ENCODE results near the gene CXXC1. TPM values are rescaled to one million over a fixed set of nuclear protein-coding genes. Genes with fewer than 3 reads are reported as not detected.

Gene CXXC1
- total and polyA plus RNA-seq, 4 donors, result 21.7 to 38.4 (median 30.0) TPM

DNA sequence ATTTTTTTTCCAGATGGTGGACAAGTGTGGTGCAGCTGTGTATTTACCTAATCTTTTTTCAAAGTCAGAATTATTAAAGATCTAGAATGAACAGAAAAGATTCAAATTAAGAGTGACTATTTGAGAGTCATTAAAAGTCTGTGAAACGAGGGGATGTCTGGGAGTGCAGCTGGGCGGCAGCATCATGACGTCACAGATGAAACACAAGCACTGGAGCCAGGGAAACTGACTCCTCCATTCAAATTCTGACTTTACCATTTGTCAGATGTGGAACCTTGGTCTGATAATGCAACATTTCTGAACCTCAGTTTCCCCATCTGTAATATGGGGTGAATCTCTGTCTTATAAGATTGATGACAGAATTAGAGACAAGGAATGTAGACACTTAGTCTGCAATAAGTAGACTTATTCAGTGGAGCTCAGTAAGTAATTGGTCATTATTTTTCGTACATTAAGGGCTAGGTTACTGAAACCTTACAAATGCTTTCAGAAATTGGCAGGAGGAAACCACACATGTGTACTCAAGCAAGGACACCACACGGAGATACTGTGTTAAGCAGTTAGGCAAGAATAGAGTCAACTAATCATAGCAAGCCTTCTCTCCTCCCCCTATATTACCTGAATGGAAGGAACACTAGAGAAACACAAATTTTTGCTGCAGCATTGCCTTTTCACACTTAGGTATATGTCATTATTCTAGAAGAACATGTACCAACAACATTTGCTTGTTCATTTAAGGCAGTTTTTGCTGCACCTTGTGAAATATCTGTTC lies 27.8 kb upstream of the CXXC1 start:
- H3K9ac ChIP-seq (ENCODE audit: low read depth in 1 of 2, low read length in 2 of 2), result no peak overlapping the region
- H3K4me1 ChIP-seq (ENCODE audit: control insufficient read depth in 4 of 4, insufficient read depth in 4 of 4, low read length in 3 of 4), result peaks cover 0 to 13% (median 5%) of the 10 kb centered on the region in 4 donors
- no peaks in the 10 kb centered on the region for H3K27me3 ChIP-seq (ENCODE audit: control insufficient read depth in 4 of 4, insufficient read depth in 4 of 4, low read length in 3 of 4)
- DNase-seq (ENCODE audit: low spot score), result no peak
- no peak overlapping the region for H3K27ac ChIP-seq (ENCODE audit: low read depth in 1 of 2, low read length in 2 of 2)
- 65% methylated on average over 5 of the region's 5 CpGs for WGBS
- H3K9me3 ChIP-seq (ENCODE audit: control insufficient read depth in 4 of 4, low read length in 3 of 4), result no peaks in the 10 kb centered on the region
- H3K4me3 ChIP-seq (ENCODE audit: low read depth in 1 of 3, low read length in 3 of 3), result no peak overlapping the region
- H3K36me3 ChIP-seq (ENCODE audit: control insufficient read depth in 4 of 4, insufficient read depth in 3 of 4, low read depth in 1 of 4, low read length in 3 of 4), result no peaks in the 10 kb centered on the region
- TF ChIP-seq MAX (IDR thresholded peaks at IDR 0.05), result no peak
- TF ChIP-seq RAD21 (IDR thresholded peaks at IDR 0.05), result peak in 1 of 2 donors; percentile 30
- TF ChIP-seq FOXA2 (IDR thresholded peaks at IDR 0.05), result peak; percentile 33
- TF ChIP-seq HNF4A (conservative IDR thresholded peaks at IDR 0.05), result peak; percentile 19 to 22

- 16% methylated on average over 2 of the region's 2 CpGs for WGBS
- Histone ChIP-seq H3K36me3 (ENCODE audit: control insufficient read depth in 4 of 4, insufficient read depth in 3 of 4, low read depth in 1 of 4, low read length in 3 of 4) (no peaks in the 10 kb centered on the region), H3K27me3 (ENCODE audit: control insufficient read depth in 4 of 4, insufficient read depth in 4 of 4, low read length in 3 of 4) (no peaks in the 10 kb centered on the region), H3K4me3 (ENCODE audit: low read depth in 1 of 3, low read length in 3 of 3) (no peak overlapping the region), H3K27ac (ENCODE audit: low read depth in 1 of 2, low read length in 2 of 2) (peak overlapping the region in 1 of 2 donors; percentile 6), H3K9ac (ENCODE audit: low read depth in 1 of 2, low read length in 2 of 2) (no peak overlapping the region), H3K9me3 (ENCODE audit: control insufficient read depth in 4 of 4, low read length in 3 of 4) (no peaks in the 10 kb centered on the region), H3K4me1 (ENCODE audit: control insufficient read depth in 4 of 4, insufficient read depth in 4 of 4, low read length in 3 of 4) (peaks cover 0 to 13% (median 5%) of the 10 kb centered on the region in 4 donors)
- no peak for DNase-seq (ENCODE audit: low spot score)
- TF ChIP-seq ZBTB33 (IDR thresholded peaks at IDR 0.05), result peak; percentile 28
- TF ChIP-seq RXRA (IDR thresholded peaks at IDR 0.05), result peak; percentile 92 to 94
- TF ChIP-seq HNF4A (conservative IDR thresholded peaks at IDR 0.05), result peak; percentile 97 to 99
- TF ChIP-seq NR2F2 (IDR thresholded peaks at IDR 0.05), result peak; percentile 85
- peak in 1 of 2 donors; percentile 38 for TF ChIP-seq RAD21 (IDR thresholded peaks at IDR 0.05)
- TF ChIP-seq JUND (IDR thresholded peaks at IDR 0.05), result peak in 1 of 2 donors; percentile 47
- TF ChIP-seq TAF1 (conservative IDR thresholded peaks at IDR 0.05), result no peak
- peak; percentile 59 for TF ChIP-seq YY1 (IDR thresholded peaks at IDR 0.05)
- TF ChIP-seq HNF4G (IDR thresholded peaks at IDR 0.05), result peak; percentile 82
- peak; percentile 59 for TF ChIP-seq FOXA1 (IDR thresholded peaks at IDR 0.05)
- peak in 1 of 2 donors; percentile 14 for TF ChIP-seq EGR1 (IDR thresholded peaks at IDR 0.05; ENCODE audit: low read depth in 2 of 2)
- TF ChIP-seq, protein P1, sequence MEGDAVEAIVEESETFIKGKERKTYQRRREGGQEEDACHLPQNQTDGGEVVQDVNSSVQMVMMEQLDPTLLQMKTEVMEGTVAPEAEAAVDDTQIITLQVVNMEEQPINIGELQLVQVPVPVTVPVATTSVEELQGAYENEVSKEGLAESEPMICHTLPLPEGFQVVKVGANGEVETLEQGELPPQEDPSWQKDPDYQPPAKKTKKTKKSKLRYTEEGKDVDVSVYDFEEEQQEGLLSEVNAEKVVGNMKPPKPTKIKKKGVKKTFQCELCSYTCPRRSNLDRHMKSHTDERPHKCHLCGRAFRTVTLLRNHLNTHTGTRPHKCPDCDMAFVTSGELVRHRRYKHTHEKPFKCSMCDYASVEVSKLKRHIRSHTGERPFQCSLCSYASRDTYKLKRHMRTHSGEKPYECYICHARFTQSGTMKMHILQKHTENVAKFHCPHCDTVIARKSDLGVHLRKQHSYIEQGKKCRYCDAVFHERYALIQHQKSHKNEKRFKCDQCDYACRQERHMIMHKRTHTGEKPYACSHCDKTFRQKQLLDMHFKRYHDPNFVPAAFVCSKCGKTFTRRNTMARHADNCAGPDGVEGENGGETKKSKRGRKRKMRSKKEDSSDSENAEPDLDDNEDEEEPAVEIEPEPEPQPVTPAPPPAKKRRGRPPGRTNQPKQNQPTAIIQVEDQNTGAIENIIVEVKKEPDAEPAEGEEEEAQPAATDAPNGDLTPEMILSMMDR (IDR thresholded peaks at IDR 0.05; ENCODE audit: low read depth, low read length, missing input control), result no peak
- TF ChIP-seq GABPA (IDR thresholded peaks at IDR 0.05 in 1 of 2, conservative IDR thresholded peaks at IDR 0.05 in 1 of 2), result peak in 1 of 2 donors; percentile 19
- TF ChIP-seq SP1 (IDR thresholded peaks at IDR 0.05), result peak; percentile 96
- peak; percentile 55 for TF ChIP-seq FOXA2 (IDR thresholded peaks at IDR 0.05)
- TF ChIP-seq REST (IDR thresholded peaks at IDR 0.05), result peak; percentile 24
- TF ChIP-seq ATF3 (IDR thresholded peaks at IDR 0.05), result no peak
- peak; percentile 56 for TF ChIP-seq MAX (IDR thresholded peaks at IDR 0.05)
These were observed 26.5 kb upstream of the CXXC1 start for GRCh38 chr18:50313873-50314460.
